KG1 (cell line): ENCODE measurements around the gene L3HYPDH.

Experiments
- DNase-seq: peaks from one replicate; lab custom pipeline; 2025; lab: John Stamatoyannopoulos, UW

Gene L3HYPDH

GRCh38 chr14:59425322-59425935 lies 58.8 kb downstream of the L3HYPDH start:
- no peak for DNase-seq

- DNase-seq = no peak
Observed at GRCh38 chr14:59424341-59425071, 59.7 kb downstream of the L3HYPDH start.
